T1000 (cell line): ENCODE results near the gene CAMKK1.
"Not testable (repeated sequence)": the region's sequence is repeated elsewhere in the genome, so short reads cannot be mapped to it uniquely, and the experiment has no call there.

Source experiments
- DNase-seq: peaks from one replicate; lab custom pipeline; 2025; ENCODE audit warnings: mixed read lengths; lab: John Stamatoyannopoulos, UW

Gene CAMKK1

GRCh38 chr17:3879186-3879585 lies 13.7 kb downstream of the CAMKK1 start:
- no peak for DNase-seq

GRCh38 chr17:3877220-3877619 lies 15.6 kb downstream of the CAMKK1 start:
- DNase-seq: no peak

DNA sequence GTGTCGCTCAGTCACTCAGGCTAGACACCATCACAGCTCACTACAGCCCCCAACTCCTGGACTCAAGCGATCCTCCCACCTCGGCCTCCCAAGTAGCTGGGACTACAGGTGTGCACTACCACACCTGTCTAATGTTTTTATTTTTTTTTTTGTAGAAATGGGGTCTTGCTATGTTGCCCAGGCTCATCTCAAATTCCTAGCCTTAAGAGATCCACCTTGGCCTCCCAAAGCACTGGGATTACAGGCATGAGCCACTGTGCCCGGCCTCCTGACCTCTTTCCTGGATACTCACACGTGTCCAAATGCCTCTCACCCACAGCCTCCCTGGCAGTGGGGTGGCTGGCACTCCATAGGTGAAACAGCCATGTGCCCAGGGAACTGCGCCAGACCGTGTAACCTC lies 17.5 kb downstream of the CAMKK1 start:
- DNase-seq: no peak

- DNase-seq: no peak
Observed at GRCh38 chr17:3873862-3874261, 19.0 kb downstream of the CAMKK1 start.

DNA sequence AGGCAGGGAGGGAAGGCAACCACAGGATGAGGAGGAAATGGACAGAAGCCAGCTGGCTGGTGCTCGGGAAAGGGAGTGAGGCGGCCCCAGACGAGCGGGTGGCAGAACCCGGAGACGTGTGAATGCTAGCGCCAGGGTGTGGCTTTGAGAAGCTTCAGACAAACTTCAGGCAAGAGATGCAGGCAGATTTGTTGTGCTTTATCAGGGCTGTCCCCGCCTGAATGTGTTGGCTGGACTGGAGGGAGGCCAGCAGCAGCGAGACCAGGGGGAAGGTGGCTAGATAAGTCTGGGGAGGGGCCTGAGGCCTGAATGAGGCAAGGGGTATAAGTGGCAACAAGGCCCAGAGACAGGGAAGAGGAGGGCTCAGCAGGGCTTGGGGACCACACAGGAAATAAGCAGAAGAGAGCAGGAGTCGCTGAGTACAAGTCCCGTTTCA lies 22.0 kb downstream of the CAMKK1 start:
- DNase-seq: no peak

DNA sequence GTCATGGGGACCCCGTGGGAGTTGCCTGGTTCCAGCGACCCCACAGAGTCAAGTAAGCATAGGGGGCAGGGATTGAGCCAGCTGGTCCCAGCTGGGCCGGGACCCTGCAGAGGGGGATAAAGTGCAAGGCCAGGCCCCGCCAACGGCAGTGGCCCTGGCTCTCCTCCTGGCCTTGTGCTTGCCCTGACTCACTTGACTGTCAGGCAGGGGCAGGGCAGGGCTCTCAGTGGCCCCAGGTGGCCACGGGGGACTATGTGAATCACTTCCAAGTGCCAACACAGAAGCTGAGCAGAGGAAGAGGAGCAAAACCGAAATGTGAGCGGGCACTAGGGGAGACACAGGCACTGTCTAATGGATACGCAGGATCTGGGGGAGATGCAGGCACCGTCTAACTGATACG lies 25.2 kb downstream of the CAMKK1 start:
- DNase-seq: no peak

DNA sequence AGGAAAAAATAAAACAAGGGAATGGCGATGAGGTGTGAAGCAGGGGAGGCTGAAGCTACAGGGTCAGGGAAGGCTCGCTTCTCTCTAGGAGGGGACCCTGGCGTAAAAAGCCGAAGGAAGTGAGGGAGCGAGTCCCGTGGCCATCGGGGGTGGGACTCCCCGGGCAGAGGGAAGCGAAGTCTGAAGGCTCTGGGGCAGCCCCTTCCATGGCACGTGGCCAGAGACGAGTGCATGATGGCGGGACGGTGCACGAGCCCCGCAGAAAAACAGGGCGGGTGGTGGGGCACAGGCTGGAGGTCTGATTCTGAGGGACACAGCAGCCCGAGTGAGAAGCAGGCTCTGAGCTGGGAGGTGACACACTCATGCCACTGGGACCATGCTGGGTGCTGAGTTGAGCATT lies 25.7 kb downstream of the CAMKK1 start:
- no peak for DNase-seq

DNA sequence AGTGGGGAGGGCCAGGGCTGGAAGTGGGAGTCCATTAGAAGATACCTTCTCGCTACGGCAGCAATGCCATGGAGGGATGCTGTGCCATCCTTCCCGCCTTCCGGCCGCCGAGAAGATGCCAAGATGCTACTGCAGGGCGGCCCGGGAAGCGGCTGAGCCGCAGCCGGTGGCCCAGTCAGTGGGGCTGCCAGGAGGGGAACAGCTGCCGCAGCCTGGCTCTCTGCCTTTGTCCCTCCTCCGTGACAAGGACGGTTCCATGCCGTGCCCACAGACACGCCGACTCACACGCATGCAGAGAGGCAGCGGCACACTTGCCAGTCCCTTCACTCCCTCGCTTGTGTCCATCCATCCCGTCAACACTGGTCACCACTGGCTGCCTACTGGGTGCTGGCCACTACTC lies 26.6 kb downstream of the CAMKK1 start:
- no peak for DNase-seq

GRCh38 chr17:3865176-3865575 lies 27.7 kb downstream of the CAMKK1 start:
- DNase-seq: peak; percentile 73

GRCh38 chr17:3864534-3864933 lies 28.3 kb downstream of the CAMKK1 start:
- no peak for DNase-seq

- DNase-seq: no peak
Observed at GRCh38 chr17:3861761-3862681, 30.8 kb downstream of the CAMKK1 start.

- no peak for DNase-seq
Observed at GRCh38 chr17:3860939-3861700, 31.7 kb downstream of the CAMKK1 start.

- DNase-seq: no peak
Observed at GRCh38 chr17:3859940-3860339, 32.9 kb downstream of the CAMKK1 start.

DNA sequence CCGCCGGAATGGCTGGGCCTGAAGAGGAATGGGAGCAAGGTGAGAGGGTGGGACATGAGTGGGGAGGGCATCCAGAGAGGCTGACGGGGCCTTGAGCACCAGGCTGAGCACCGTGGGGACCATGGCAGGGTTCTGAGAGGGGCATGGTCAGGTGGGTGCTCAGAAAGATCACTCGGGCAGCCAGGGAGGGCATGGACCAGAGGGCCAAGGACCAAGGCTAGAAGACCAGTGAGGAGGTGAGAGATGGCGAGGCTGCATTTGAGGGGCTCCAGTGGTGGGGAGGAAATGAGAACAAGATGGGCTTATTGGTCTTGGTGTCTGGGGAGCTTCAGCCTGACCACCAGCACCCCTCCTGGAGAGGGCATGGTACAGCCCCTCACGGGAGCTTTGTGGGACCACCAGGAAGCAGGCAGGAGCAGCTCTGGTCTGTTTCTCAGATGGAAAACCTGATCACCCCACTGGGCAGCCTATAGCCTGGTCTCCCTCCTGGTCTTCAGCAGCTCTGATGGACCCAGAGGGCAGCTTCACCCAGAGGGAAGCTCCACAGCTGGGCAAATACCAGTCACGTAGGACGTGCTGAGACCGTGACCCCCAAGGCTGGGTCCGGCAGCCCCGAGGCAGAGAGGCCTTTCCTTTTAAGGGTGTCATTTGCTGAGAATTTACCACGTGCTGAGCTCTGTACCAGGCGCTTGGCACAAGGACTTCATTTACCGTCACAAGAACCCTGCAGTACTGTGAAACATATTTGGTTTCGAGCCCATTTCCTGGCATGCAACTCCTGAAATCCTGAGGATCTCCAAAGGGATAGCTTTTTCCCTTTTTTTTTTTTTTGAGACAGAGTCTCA lies 35.4 kb downstream of the CAMKK1 start:
- DNase-seq: no peak

GRCh38 chr17:3854204-3854603 lies 38.6 kb downstream of the CAMKK1 start:
- DNase-seq: not testable (repeated sequence)

DNA sequence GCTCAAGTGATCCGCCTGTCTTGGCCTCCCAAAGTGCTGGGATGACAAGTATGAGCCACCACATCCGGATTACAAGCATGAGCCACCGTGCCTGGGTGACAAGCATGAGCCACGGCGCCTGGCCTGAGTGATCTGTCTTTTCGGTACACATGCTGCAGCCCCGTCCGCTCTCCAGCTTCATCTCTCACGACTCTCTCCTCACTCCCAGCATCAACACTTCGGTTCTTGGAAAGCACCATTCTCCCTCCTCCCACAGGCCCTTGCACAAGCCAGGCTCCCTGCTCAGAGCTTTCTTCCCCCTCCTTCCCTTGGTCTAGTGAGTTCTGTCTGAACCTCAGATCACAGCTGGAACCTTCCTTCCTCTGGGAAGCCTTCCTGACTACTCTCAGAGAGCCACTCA lies 40.3 kb downstream of the CAMKK1 start:
- DNase-seq: no peak

- DNase-seq: no peak
Observed at GRCh38 chr17:3851461-3852100, 41.3 kb downstream of the CAMKK1 start.

DNA sequence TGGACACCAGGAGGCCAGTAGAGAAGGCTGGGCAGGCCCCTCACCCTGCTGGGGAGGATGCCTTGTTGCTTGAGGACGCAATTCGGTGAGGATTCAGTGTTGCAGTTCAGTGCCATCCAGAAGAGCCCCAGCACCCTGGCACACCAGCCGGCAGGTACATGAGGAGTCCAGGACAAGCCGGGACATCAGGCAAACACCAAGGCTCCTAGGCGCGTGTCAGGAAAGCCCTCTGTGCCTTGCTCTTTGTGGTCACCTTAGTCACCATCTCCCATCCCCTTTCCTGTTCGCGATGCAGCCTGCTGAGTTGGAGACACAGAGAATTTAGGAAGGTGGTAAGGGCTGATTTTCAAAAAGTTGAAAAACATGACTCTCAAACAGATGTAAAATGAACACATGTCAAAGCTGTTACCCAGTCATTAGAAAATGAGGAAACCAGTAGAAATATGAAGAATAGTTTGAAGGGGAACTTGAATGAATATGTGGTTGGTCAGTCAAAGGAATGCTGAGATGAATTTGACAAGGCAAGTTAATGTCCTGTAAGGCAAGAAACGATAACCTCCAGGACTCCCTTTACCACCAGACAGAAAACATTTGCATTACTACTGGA lies 44.5 kb downstream of the CAMKK1 start:
- DNase-seq: no peak

DNA sequence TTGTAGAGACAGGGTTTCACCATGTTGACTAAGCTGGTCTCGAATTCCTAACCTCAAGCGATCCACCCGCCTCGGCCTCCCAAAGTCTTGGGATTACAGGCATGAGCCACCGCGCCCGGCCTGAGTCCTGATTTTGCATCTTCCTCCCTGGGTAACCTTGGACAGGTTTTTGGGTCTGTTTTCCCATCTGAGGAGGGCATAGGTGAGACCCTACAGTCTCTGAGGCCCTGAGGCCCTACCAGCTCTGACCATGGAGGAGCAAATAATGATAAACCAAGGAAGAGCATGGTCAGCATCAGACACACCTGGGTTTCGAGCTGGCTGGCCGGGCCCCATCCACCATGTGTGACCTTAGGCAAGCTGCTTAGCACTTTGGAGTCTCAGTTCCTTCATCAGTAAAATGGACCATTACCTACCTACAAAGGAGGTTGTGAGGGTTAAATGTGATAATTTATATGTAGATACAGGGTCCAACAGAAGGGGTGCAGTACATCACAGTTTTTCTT lies 45.6 kb downstream of the CAMKK1 start:
- no peak for DNase-seq

GRCh38 chr17:3846437-3847164 lies 46.3 kb downstream of the CAMKK1 start:
- no peak for DNase-seq
